HG02870 (cell line): ENCODE measurements around the gene TCAF2.
"Not testable (repeated sequence)": the region's sequence is repeated elsewhere in the genome, so short reads cannot be mapped to it uniquely, and the experiment has no call there.

Experiments
- ATAC-seq: cut with Tn5 transposase; IDR thresholded peaks from one replicate; pipeline ENCODE4 v1.9.1; 2021; ENCODE audit warnings: mild to moderate bottlenecking, moderate library complexity; ENCODE audit not compliant: unreplicated experiment

Gene TCAF2

GRCh38 chr7:143620646-143621045 lies at the start of gene TCAF2:
TCAF2 (plus strand) TSS chr7:143620974.
- peak; percentile 73 for ATAC-seq

GRCh38 chr7:143571501-143571900 lies 49.3 kb upstream of the TCAF2 start, which contains the start of gene CTAGE15:
CTAGE15 (plus strand) TSS chr7:143571801; CDS start chr7:143571818, 17 bp downstream.
- ATAC-seq: not testable (repeated sequence)

- ATAC-seq: not testable (repeated sequence)
Observed at GRCh38 chr7:143588183-143588582, 32.6 kb upstream of the TCAF2 start.

GRCh38 chr7:143589897-143590296 lies 30.9 kb upstream of the TCAF2 start:
- not testable (repeated sequence) for ATAC-seq

GRCh38 chr7:143598086-143598485 lies 22.7 kb upstream of the TCAF2 start:
- not testable (repeated sequence) for ATAC-seq

GRCh38 chr7:143603549-143603948 lies 17.2 kb upstream of the TCAF2 start:
- not testable (repeated sequence) for ATAC-seq

- ATAC-seq: not testable (repeated sequence)
Observed at GRCh38 chr7:143606088-143606487, 14.7 kb upstream of the TCAF2 start.

GRCh38 chr7:143615545-143615944 lies 5.2 kb upstream of the TCAF2 start:
- not testable (repeated sequence) for ATAC-seq

GRCh38 chr7:143617204-143617603 lies 3.6 kb upstream of the TCAF2 start:
- not testable (repeated sequence) for ATAC-seq

- ATAC-seq: peak; percentile 10
Observed at GRCh38 chr7:143620058-143620457, 716 bp upstream of the TCAF2 start.

- ATAC-seq: peak; percentile 32
Observed at GRCh38 chr7:143621175-143621574, 401 bp downstream of the TCAF2 start.

- ATAC-seq: peak; percentile 13
Observed at GRCh38 chr7:143622130-143622529, 1.4 kb downstream of the TCAF2 start.

- not testable (repeated sequence) for ATAC-seq
Observed at GRCh38 chr7:143630653-143631052, 9.9 kb downstream of the TCAF2 start.

GRCh38 chr7:143632506-143632905 lies 11.7 kb downstream of the TCAF2 start:
- ATAC-seq: not testable (repeated sequence)

GRCh38 chr7:143633013-143633618 lies 12.3 kb downstream of the TCAF2 start:
- ATAC-seq: not testable (repeated sequence)

- not testable (repeated sequence) for ATAC-seq
Observed at GRCh38 chr7:143635364-143636240, 14.8 kb downstream of the TCAF2 start.

- peak; percentile 68 for ATAC-seq
Observed at GRCh38 chr7:143639372-143639771, 18.6 kb downstream of the TCAF2 start.

GRCh38 chr7:143640528-143641189 lies 19.9 kb downstream of the TCAF2 start:
- not testable (repeated sequence) for ATAC-seq

GRCh38 chr7:143646598-143646997 lies 25.8 kb downstream of the TCAF2 start:
- ATAC-seq: not testable (repeated sequence)

GRCh38 chr7:143649902-143650301 lies 29.1 kb downstream of the TCAF2 start:
- not testable (repeated sequence) for ATAC-seq

GRCh38 chr7:143650447-143650846 lies 29.7 kb downstream of the TCAF2 start:
- not testable (repeated sequence) for ATAC-seq
